ENCODE measurements around the gene SNRK.

SNRK gene

DNA sequence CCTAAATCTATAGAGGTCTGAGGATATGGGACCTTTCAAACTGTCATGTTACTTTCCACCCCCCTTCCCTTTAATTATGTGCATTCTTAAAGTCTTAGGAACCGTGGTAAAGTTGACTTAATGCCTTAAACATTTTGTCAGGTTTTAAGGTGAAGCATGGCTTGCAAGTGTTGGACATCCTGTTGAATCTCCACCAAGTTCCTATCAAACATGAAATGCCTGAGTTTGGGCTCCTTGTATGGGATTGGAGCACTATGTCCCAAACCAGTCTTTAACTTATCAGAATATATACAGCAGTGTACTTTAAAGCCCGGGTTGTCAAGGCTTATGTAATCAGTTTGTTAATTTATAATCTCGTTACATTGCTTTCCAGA is 1.1 kb downstream of the SNRK start:
- no peak for TF ChIP-seq REST (IDR thresholded peaks at IDR 0.05; ENCODE audit: insufficient read depth in 1 of 2, low read depth in 2 of 2, low read length in 2 of 2)
- no peak for TF ChIP-seq SIN3A (IDR thresholded peaks at IDR 0.05; ENCODE audit: borderline replicate concordance, insufficient read depth, low read length)

DNA sequence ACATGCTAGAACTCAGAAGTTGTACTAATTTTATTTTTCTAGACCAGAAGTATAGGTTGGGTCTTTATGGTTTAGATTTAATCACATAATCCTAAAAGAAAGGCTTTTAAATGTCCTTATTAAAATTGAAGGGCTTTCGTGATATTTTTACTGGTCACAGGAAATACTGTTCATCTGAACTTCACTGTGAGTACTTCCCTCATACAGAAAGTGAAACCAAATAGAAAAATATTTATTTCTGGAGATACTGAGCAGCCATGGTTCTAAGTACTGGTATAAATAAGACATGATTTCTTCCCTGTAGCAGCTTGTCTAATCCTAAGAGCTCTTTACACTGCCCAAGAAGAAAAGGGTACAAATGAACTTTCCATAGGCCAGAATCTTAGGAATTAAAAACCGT is 2.0 kb downstream of the SNRK start:
- TF ChIP-seq POLR2AphosphoS5 (IDR thresholded peaks at IDR 0.05; ENCODE audit: low read depth, low read length) (no peak), SIN3A (IDR thresholded peaks at IDR 0.05; ENCODE audit: borderline replicate concordance, insufficient read depth, low read length) (no peak), FOXP2 (optimal IDR thresholded peaks at IDR 0.05; ENCODE audit: borderline replicate concordance, extremely low read depth, extremely low read length, insufficient read depth) (no peak), REST (IDR thresholded peaks at IDR 0.05; ENCODE audit: insufficient read depth in 1 of 2, low read depth in 2 of 2, low read length in 2 of 2) (no peak), TAF1 (IDR thresholded peaks at IDR 0.05; ENCODE audit: borderline replicate concordance, insufficient read depth, low read length) (no peak)

GRCh38 chr3:43288850-43289249 is 2.5 kb downstream of the SNRK start:
- TF ChIP-seq FOXP2 (optimal IDR thresholded peaks at IDR 0.05; ENCODE audit: borderline replicate concordance, extremely low read depth, extremely low read length, insufficient read depth) (no peak), POLR2AphosphoS5 (IDR thresholded peaks at IDR 0.05; ENCODE audit: low read depth, low read length) (no peak), REST (IDR thresholded peaks at IDR 0.05; ENCODE audit: insufficient read depth in 1 of 2, low read depth in 2 of 2, low read length in 2 of 2) (no peak), SIN3A (IDR thresholded peaks at IDR 0.05; ENCODE audit: borderline replicate concordance, insufficient read depth, low read length) (no peak), TAF1 (IDR thresholded peaks at IDR 0.05; ENCODE audit: borderline replicate concordance, insufficient read depth, low read length) (no peak)

- no peak for TF ChIP-seq POLR2AphosphoS5 (IDR thresholded peaks at IDR 0.05; ENCODE audit: low read depth, low read length)
- no peak for TF ChIP-seq SIN3A (IDR thresholded peaks at IDR 0.05; ENCODE audit: borderline replicate concordance, insufficient read depth, low read length)
- TF ChIP-seq FOXP2 (optimal IDR thresholded peaks at IDR 0.05; ENCODE audit: borderline replicate concordance, extremely low read depth, extremely low read length, insufficient read depth) = no peak
- no peak for TF ChIP-seq TAF1 (IDR thresholded peaks at IDR 0.05; ENCODE audit: borderline replicate concordance, insufficient read depth, low read length)
- TF ChIP-seq REST (IDR thresholded peaks at IDR 0.05; ENCODE audit: insufficient read depth in 1 of 2, low read depth in 2 of 2, low read length in 2 of 2) = no peak
Observed at GRCh38 chr3:43289401-43289800, 3.1 kb downstream of the SNRK start.

DNA sequence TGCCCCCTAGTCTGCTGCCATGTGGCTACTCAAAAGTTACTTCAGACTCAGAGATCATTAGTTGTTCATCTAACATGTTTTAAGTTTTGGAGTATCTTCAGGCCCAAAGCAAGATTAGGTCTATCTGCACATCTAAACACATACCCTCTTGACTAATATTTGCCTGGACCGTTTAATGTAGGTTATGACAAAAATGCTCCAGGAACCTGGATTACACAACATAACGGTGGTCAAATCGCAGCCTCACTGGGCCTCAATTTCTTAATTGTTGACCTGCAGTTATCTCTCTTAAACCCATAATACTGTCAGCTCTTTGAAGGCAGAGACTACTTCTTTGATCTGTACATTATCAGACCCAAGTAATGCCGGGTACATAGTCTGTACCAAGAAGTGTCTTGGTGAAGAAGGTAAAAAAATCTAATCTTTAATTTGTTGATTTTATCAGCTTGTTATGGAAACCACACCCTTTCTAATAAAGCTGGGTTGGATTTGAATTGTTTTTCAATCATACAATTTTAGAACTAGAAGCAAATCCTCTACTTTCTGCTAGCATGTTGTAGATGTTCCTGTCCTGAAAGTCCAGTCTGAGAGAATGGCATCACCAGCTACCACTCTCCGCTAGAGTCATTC is 3.6 kb downstream of the SNRK start:
- TF ChIP-seq SIN3A (IDR thresholded peaks at IDR 0.05; ENCODE audit: borderline replicate concordance, insufficient read depth, low read length) (no peak), FOXP2 (optimal IDR thresholded peaks at IDR 0.05; ENCODE audit: borderline replicate concordance, extremely low read depth, extremely low read length, insufficient read depth) (no peak), REST (IDR thresholded peaks at IDR 0.05; ENCODE audit: insufficient read depth in 1 of 2, low read depth in 2 of 2, low read length in 2 of 2) (no peak), TAF1 (IDR thresholded peaks at IDR 0.05; ENCODE audit: borderline replicate concordance, insufficient read depth, low read length) (no peak), POLR2AphosphoS5 (IDR thresholded peaks at IDR 0.05; ENCODE audit: low read depth, low read length) (no peak)

Data from PFSK-1 (cell line).